B cell (primary cell): ENCODE measurements around the gene EHD1. TPM values are rescaled to one million over a fixed set of nuclear protein-coding genes. Genes with fewer than 3 reads are reported as not detected.

ENCODE experiments used
- ATAC-seq: fragments of 200-7000 bp; cut with Tn5 transposase; one replicate; pipeline ENCODE4 v1.10.0; 2021; ENCODE audit warnings: low read depth, mild to moderate bottlenecking, moderate number of reproducible peaks, moderate library complexity
- CTCF ChIA-PET: fragments of 350-600 bp; sonication (Branson Sonifier 250); formaldehyde crosslinking; loops from one replicate; lab custom pipeline; 2021; ENCODE audit warnings: antibody characterized with exemption, inconsistent platforms; lab: Charles Lee
- POLR2A ChIA-PET: fragments of 350-600 bp; sonication (Branson Sonifier 250); formaldehyde crosslinking; loops from one replicate; lab custom pipeline; 2021; ENCODE audit warnings: antibody characterized with exemption; lab: Charles Lee
- DNase-seq: peaks from one replicate; pipeline ENCODE4 v3.0.0; 2013
- H2AFZ ChIP-seq: 2 replicates; pipeline ENCODE4 v1.6.1; 2012; ENCODE audit warnings: mild to moderate bottlenecking, low read depth, low read length; ENCODE audit not compliant: insufficient read depth, poor library complexity, severe bottlenecking
- H3K27ac ChIP-seq, 2 donors: 1 replicate in 1 of 2; 2 replicates in 1 of 2; pipeline ENCODE4 v1.5.1; 2012 to 2013; ENCODE audit warnings: low read length in 2 of 2, mild to moderate bottlenecking in 2 of 2, moderate library complexity in 1 of 2
- H3K27me3 ChIP-seq, 4 experiments: fragments of 200-600 bp in 1 of 4; sonication (generic) in 1 of 4; replicated peaks in 1 of 4; 1 replicate in 2 of 4; 2 replicates in 2 of 4; pipeline versions ENCODE4 v1.6.1 to v1.7.0; 2013 to 2016; ENCODE audit warnings: low read length in 3 of 4, mild to moderate bottlenecking in 2 of 4, mixed read lengths in 1 of 4, moderate library complexity in 1 of 4; ENCODE audit not compliant: insufficient read depth in 4 of 4, control insufficient read depth in 3 of 4; ENCODE audit errors: control extremely low read depth in 1 of 4
- H3K36me3 ChIP-seq, 2 experiments: replicated peaks in 1 of 2; 1 replicate in 1 of 2; 2 replicates in 1 of 2; pipeline versions ENCODE4 v1.6.1 to v1.7.1; 2013; ENCODE audit warnings: low read length in 1 of 2; ENCODE audit not compliant: insufficient read depth in 2 of 2, control insufficient read depth in 1 of 2; ENCODE audit errors: control extremely low read depth in 1 of 2, extremely low read depth in 1 of 2
- H3K4me1 ChIP-seq, 2 donors: fragments of 200-600 bp in 1 of 2; sonication (generic) in 1 of 2; 1 replicate in 1 of 2; 2 replicates in 1 of 2; pipeline versions ENCODE4 v1.5.1 to v1.6.1; 2013 to 2017; ENCODE audit warnings: low read length in 2 of 2; ENCODE audit not compliant: control insufficient read depth in 2 of 2, insufficient read depth in 2 of 2
- H3K4me2 ChIP-seq: replicated peaks from 2 replicates; pipeline ENCODE3; 2012; ENCODE audit warnings: mild to moderate bottlenecking, low read depth, low read length; ENCODE audit not compliant: poor library complexity, severe bottlenecking
- H3K4me3 ChIP-seq, 5 experiments: fragments of 200-600 bp in 1 of 5; sonication (generic) in 1 of 5; 1 replicate in 3 of 5; 2 replicates in 2 of 5; pipeline versions ENCODE4 v1.5.1 to v1.7.0; 2011 to 2016; ENCODE audit warnings: low read length in 4 of 5, mild to moderate bottlenecking in 4 of 5, low read depth in 2 of 5, control low read depth in 1 of 5, moderate library complexity in 1 of 5; ENCODE audit not compliant: insufficient read depth in 1 of 5; ENCODE audit errors: control extremely low read depth in 1 of 5, extremely low read depth in 1 of 5
- H3K79me2 ChIP-seq: fragments of 200-600 bp; sonication (generic); one replicate; pipeline ENCODE4 v1.6.0; 2016; ENCODE audit warnings: low read length; ENCODE audit not compliant: control insufficient read depth, insufficient read depth
- H3K9ac ChIP-seq: fragments of 200-600 bp; sonication (generic); 2 replicates; pipeline ENCODE4 v1.6.1; 2017; ENCODE audit warnings: mild to moderate bottlenecking, low read length, moderate library complexity
- H3K9me3 ChIP-seq, 3 donors: one replicate each; pipeline versions ENCODE4 v1.6.1 to v1.7.1; 2013; ENCODE audit warnings: low read length in 2 of 3; ENCODE audit not compliant: control insufficient read depth in 2 of 3, insufficient read depth in 1 of 3; ENCODE audit errors: control extremely low read depth in 1 of 3
- H4K20me1 ChIP-seq: 2 replicates; pipeline ENCODE4 v1.6.0; 2012; ENCODE audit warnings: mild to moderate bottlenecking, low read length; ENCODE audit not compliant: insufficient read depth, control insufficient read depth, poor library complexity, severe bottlenecking
- H3K27ac Mint-ChIP-seq: one replicate; pipeline ENCODE4 v1.8.0; 2021; ENCODE audit warnings: mixed read lengths
- H3K27me3 Mint-ChIP-seq: one replicate; pipeline ENCODE4 v1.8.0; 2021; ENCODE audit warnings: mixed read lengths
- H3K4me1 Mint-ChIP-seq: one replicate; pipeline ENCODE4 v1.8.0; 2021; ENCODE audit warnings: mixed read lengths
- H3K4me3 Mint-ChIP-seq: one replicate; pipeline ENCODE4 v1.8.0; 2021; ENCODE audit warnings: mixed read lengths
- H3K9me3 Mint-ChIP-seq: one replicate; pipeline ENCODE4 v1.8.0; 2022; ENCODE audit warnings: mixed read lengths; ENCODE audit not compliant: insufficient read depth
- CTCF ChIP-seq: fragments of 200-600 bp; IDR thresholded peaks from one replicate; pipeline ENCODE4 v1.8.0; 2022; ENCODE audit warnings: antibody characterized with exemption, mild to moderate bottlenecking
- EZH2 ChIP-seq: IDR thresholded peaks from 2 replicates; pipeline ENCODE4 v1.6.1; 2012; ENCODE audit warnings: borderline replicate concordance, low read depth, mild to moderate bottlenecking, moderate library complexity, low read length; ENCODE audit not compliant: insufficient read depth, poor library complexity, severe bottlenecking
- WGBS: methylation state at CpG from one replicate; pipeline ENCODE4 v1.1.5; 2013; ENCODE audit warnings: missing lambda C conversion rate; ENCODE audit not compliant: insufficient coverage; 5-methylcytosine and 5-hydroxymethylcytosine counted together
- intact Hi-C: fragments of 100-400 bp; cut with micrococcal nuclease; formaldehyde crosslinking; loops from one replicate; pipeline ENCODE4 v1.10.0; 2022
- polyA plus RNA-seq: library from polyadenylated mRNA; depleted of rRNA; stranded (reverse); fragments of >200 nt; gene quantifications from 2 replicates; pipeline ENCODE4 v1.2.3, GENCODE V29; 2012
- total RNA-seq, 2 donors: library from RNA; stranded (reverse); fragments of 120-200 nt in 1 of 2; gene quantifications; 1 replicate in 1 of 2; 2 replicates in 1 of 2; pipeline versions ENCODE4 v1.2.3 to v1.2.4, GENCODE V29; 2013 to 2022

The EHD1 gene
- total and polyA plus RNA-seq, 2 donors (not counting 1 experiment from before 2014, with no cell fraction given): 208 to 280 TPM

DNA sequence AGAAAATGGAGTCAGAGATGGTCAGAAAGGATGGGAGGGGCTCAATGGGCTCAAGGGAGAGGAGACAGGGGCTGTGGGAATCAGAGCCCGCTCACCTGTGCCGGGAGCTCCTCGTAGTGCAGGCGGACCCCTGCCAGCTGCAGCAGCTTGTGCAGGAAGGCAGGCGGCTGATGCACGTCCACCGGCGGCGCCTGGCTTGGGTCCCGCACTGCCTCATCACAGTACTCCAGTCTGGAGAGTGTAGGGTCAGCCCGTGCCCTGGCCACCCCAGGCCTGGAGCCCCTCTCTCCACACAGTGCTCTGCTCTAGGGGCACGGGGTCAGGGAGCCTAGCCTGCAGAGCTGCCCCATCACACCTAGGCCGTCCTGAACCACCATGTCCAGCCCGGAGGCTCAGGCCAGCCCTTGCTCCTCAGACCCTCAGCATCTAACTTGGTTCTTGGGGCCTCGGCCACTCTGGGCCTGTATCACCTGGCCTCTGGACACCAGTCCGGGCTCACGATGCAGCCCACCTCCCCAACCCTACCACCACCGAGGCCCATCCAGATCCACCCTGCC is 34.8 kb upstream of the EHD1 start:
- peaks cover 19 to 28% of the 10 kb centered on the region in 2 donors for H3K4me1 ChIP-seq
- H4K20me1 ChIP-seq: no peaks in the 10 kb centered on the region
- Mint-ChIP-seq H3K4me3 (no peak overlapping the region), H3K9me3 (no peaks in the 10 kb centered on the region), H3K27ac (no peak overlapping the region), H3K4me1 (peaks cover 34% of the 10 kb centered on the region), H3K27me3 (no peaks in the 10 kb centered on the region)
- no peak overlapping the region for H3K4me2 ChIP-seq
- H3K79me2 ChIP-seq: peaks cover 22% of the 10 kb centered on the region
- no peaks in the 10 kb centered on the region for H3K9me3 ChIP-seq
- POLR2A ChIA-PET: no interaction called here
- CTCF ChIA-PET: no interaction called here
- intact Hi-C loops: loop anchor here (10.0 kb wide), 1 partner anchor 202 kb away; the partner anchor contains the start of genes TM7SF2 and ZNHIT2
- WGBS: 93% methylated on average over 18 of the region's 18 CpGs
- no peak overlapping the region for H3K4me3 ChIP-seq
- TF ChIP-seq EZH2: no peak
- no peak for TF ChIP-seq CTCF
- no peak overlapping the region for H3K9ac ChIP-seq
- no peaks in the 10 kb centered on the region for H3K27me3 ChIP-seq
- H2AFZ ChIP-seq: no peak overlapping the region
- ATAC-seq (no peak), DNase-seq (no peak)
- H3K36me3 ChIP-seq: peaks cover 0 to 54% of the 10 kb centered on the region in 2 experiments
- H3K27ac ChIP-seq: no peak overlapping the region

- H3K27ac ChIP-seq: no peak overlapping the region
- H3K9ac ChIP-seq: no peak overlapping the region
- TF ChIP-seq CTCF: no peak
- no peak for TF ChIP-seq EZH2
- intact Hi-C loops: loop anchor here (10.0 kb wide), 1 partner anchor 203 kb away; the partner anchor contains the start of genes TM7SF2 and ZNHIT2
- no peak overlapping the region for H3K4me2 ChIP-seq
- POLR2A ChIA-PET: no interaction called here
- H2AFZ ChIP-seq: no peak overlapping the region
- H3K27me3 ChIP-seq: no peaks in the 10 kb centered on the region
- H3K79me2 ChIP-seq: peaks cover 19% of the 10 kb centered on the region
- H3K4me1 ChIP-seq: peaks cover 10 to 17% of the 10 kb centered on the region in 2 donors
- no peak for DNase-seq
- no peaks in the 10 kb centered on the region for H3K27me3 Mint-ChIP-seq
- no peak overlapping the region for H3K4me3 Mint-ChIP-seq
- CTCF ChIA-PET: interaction anchor here (0.6 kb wide), 2 partner anchors 118 to 355 kb away, joined by 3 read pairs; no protein-coding TSS in a partner anchor
- H3K9me3 Mint-ChIP-seq: no peaks in the 10 kb centered on the region
- peaks cover 19% of the 10 kb centered on the region for H3K4me1 Mint-ChIP-seq
- no peak overlapping the region for H3K4me3 ChIP-seq
- peaks cover 0 to 65% of the 10 kb centered on the region in 2 experiments for H3K36me3 ChIP-seq
- 87% methylated on average over 7 of the region's 9 CpGs for WGBS
- no peaks in the 10 kb centered on the region for H3K9me3 ChIP-seq
- peak overlapping the region; percentile 41 for H3K27ac Mint-ChIP-seq
- ATAC-seq: no peak
- no peaks in the 10 kb centered on the region for H4K20me1 ChIP-seq
These were observed 33.3 kb upstream of the EHD1 start for GRCh38 chr11:64911689-64912088.
